ENCODE results near the gene HSD17B14. TPM values are rescaled to one million over a fixed set of nuclear protein-coding genes. Genes with fewer than 3 reads are reported as not detected.

The HSD17B14 gene
- total and polyA plus RNA-seq, 2 of the 13 experiments (the other 11 are each of a cell fraction or from before 2014, with no cell fraction given) = 0.58 to 1.2 TPM

- no peak for TF ChIP-seq KIAA2018 (CRISPR knock-in tag; IDR thresholded peaks at IDR 0.05; ENCODE audit: borderline replicate concordance)
Observed at GRCh38 chr19:48807590-48808308, 28.5 kb downstream of the HSD17B14 start (continued).

All from HepG2 (cell line).